Activated effector memory CD4-positive, alpha-beta T cell treated with Interleukin-2 at 50 U/mL for 16 hours (primary cell): ENCODE data around the gene CHFR.
"Not testable (repeated sequence)": the region's sequence is repeated elsewhere in the genome, so short reads cannot be mapped to it uniquely, and the experiment has no call there.

Experiments used
- DNase-seq: peaks from one replicate; pipeline ENCODE4 v3.0.0-alpha.2; 2020

CHFR gene, protein sequence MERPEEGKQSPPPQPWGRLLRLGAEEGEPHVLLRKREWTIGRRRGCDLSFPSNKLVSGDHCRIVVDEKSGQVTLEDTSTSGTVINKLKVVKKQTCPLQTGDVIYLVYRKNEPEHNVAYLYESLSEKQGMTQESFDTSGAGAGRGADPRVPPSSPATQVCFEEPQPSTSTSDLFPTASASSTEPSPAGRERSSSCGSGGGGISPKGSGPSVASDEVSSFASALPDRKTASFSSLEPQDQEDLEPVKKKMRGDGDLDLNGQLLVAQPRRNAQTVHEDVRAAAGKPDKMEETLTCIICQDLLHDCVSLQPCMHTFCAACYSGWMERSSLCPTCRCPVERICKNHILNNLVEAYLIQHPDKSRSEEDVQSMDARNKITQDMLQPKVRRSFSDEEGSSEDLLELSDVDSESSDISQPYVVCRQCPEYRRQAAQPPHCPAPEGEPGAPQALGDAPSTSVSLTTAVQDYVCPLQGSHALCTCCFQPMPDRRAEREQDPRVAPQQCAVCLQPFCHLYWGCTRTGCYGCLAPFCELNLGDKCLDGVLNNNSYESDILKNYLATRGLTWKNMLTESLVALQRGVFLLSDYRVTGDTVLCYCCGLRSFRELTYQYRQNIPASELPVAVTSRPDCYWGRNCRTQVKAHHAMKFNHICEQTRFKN

DNA sequence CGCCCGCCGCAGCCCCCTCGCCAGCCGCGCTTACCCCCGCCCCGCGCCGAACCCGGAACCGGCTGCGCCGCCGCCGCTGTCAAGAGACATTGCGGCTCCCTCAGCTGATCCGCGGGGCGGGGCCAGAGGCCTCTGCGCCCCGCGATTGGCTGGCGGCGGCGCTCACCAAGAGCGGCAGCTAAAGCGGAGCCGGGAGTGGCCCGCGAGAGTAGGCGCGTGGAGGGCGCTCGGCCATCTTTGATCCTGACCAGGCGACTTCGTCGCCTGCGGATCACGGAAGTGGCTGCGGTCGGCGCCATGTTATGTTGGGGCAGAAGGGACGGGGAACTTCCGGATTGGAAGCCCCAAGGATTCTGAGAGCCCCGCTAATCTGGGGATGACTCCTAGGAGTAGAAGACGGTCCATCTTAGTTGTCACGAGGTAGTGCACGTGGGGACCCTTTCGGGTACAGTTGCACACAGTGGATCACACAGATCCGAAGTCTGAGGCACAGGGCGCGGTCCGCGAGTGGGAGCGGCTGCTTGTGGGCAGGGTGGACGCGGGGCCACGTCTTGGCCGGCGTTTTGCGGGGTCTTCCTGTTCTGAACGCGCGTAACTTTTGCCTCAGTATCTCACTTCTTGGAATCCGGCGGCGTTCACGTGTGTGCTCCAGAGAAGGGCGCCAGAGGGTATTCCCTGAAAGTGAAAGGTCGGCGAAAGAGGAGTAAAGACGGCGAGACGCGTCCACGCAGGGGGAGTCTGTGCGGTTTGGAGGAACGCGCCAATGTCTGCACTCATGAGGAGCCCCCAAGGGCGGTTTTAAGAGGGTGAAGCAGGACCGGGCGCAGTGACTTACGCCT, at the start of gene CHFR:
TSS of gene CHFR (minus strand) at position 93 of the 839 bp plus-strand sequence. CDS start 277 bp downstream, outside the sequence.
- DNase-seq: peak; percentile 93

DNA sequence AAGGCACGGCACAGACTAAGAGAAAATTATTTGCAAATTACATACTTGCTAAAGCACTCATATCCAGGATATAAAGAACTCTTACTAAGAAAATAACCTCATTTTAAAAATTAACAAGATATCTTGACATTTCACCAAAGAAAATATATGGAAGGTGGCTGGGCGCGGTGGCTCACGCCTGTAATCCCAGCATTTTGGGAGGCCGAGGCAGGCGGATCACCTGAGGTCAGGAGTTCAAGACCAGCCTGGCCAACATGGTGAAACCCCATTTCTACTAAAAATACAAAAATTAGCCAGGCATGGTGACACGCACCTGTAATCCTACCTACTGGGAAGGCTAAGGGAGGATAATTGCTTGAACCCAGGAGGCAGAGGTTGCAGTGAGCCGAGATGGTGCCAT, 49.5 kb upstream of the CHFR start:
- DNase-seq: not testable (repeated sequence)

DNA sequence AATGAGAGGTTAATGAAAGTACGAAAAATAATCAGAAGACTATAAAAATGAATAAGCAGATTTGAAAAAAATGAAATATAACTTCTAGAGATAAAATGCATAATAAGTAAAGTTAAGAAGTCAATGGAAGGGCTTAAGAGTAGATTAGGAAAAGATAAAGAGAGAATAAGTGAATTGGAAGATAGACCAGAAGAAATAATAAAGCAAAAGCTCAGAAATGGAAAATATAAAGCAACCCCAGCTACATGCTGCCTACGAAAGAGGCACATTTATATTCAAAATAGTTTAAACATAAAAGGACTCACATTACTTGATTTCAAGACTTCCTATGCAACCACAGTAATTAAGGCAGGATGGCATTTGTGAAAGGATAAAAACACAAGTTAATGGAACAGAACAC, 48.8 kb upstream of the CHFR start:
- no peak for DNase-seq

DNA sequence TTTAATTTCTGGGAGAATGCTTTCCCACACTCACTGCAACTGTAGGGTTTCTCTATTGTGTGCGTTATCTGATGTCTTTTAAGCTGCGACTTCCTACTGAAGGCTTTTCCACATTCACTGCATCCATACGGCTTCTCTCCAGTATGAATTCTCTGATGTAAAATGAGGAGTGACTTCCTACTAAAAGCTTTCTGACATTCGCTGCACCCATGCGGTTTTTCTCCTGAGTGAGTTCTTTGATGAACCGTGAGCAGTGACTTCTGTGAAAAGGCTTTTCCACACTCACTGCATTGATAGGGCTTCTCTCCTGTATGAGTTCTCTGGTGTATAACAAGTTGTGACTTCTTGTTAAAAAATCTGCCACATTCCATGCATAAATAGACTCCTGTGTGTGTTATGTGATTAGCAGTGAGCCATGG, 39.0 kb upstream of the CHFR start:
- no peak for DNase-seq

DNA sequence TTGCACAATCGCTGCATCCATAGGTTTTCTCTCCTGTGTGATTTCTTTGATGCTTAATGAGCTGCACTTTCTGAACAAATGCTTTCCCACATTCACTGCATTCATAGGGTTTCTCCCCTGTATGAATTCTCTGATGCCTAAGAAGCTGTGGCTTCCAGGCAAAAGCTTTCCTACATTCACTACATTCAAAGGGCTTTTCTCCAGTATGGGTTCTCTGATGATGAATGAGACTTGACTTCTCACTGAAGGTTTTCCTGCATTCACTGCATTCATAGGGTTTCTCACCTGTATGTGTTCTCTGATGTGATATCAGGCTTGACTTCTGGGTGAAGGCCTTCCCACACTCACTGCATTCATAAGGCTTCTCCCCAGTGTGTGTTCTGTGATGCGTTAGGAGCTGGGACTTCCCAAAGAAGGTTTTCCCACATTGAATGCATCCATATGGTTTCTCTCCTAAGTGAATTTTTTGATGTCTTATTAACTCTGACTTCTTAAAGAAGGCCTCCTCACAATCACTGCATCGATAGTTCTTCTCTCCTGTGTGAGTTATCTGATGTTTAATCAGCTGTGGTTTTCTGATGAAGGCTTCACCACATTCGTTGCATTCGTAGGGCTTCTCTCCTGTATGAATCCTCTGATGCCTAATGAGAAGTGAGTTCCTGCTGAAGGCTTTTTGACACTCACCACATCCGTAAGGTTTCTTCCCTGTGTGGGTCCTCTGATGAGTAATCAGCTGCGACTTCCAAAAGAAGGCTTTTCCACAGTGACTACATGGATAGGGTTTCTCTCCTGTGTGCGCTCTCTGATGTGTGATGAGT, 38.4 kb upstream of the CHFR start:
- DNase-seq: no peak

DNA sequence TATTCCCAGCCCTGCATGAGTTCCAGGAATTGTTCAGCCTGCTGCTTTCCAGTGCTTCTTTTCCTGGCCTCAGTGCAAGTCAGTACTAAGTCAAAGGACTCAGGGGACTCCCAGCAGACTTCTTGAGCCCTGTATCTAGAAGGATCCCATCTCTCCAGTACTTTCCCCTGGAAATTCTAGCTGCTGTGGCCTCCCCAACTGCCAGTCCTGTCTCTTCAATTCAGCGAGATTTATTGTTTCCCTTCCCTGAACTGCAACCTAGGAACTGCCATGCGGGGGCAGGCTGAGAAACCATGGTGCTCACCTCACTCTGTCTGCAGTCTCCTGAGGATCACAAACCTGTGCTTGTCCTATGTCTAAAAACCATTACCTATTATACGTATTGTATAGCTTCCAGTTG, 37.0 kb upstream of the CHFR start:
- DNase-seq: no peak

DNA sequence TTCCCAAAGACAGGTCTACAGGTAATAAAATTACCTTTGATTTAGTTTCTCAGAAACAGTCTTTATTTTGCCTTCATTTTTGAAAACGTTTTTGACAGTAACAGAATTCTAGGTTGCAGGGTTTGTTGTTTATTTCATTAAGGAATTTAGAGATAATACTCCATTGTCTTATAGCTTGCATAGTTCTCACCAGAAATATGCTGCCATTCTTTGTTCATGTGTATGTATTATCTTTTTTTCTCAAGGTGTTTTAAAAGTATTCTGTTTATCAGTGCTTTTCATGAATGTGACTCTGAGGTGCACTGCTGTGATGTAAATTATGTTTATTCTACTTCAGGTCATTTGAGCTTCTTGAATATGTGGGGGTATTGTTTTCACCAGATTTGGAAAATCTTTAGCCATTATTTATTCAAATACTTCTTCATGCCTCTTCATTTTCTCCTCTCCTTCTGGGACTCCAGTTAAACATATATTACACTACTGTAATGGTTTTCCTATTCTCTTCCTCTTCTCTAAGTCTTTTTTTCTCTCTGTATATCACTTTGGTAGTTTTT, 36.0 kb upstream of the CHFR start:
- no peak for DNase-seq

DNA sequence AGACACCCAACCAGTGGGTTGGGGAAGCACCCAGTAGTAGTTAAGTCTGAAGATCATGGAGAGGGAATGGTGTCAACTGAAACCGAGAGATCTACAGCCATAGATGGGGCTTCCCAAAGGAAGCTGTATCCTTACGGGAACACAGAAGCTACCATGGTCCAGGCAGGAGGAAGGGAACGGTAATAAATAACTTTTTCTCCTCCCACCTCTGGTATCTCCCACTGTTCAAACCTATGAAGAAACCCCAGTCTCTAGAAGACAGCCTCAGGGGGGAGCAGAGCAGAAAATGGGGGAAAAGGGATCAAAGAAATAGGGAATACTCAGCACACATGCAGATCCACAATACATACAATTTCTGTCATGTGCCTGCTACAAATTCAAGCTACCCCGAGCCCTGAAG, 35.3 kb upstream of the CHFR start:
- no peak for DNase-seq

DNA sequence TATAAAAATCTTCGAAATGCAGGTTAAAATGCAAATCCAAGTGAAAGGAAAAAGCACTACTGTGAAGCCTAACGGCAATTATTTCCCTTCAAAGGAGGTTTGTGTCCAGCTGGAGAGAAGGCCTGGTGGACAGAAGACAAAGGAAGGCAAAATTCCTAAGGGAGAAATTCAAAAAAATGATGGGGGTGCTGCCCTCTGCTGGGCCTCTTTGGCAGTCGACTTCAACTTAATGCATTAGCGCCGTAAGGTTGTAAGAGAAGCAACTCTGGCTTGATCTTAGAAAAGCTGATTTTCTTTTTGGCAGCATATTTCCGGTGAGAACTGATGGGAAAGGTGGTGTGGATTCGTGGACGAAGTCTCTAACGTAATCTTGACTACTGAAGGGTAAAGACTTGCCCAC, 34.3 kb upstream of the CHFR start:
- no peak for DNase-seq

DNA sequence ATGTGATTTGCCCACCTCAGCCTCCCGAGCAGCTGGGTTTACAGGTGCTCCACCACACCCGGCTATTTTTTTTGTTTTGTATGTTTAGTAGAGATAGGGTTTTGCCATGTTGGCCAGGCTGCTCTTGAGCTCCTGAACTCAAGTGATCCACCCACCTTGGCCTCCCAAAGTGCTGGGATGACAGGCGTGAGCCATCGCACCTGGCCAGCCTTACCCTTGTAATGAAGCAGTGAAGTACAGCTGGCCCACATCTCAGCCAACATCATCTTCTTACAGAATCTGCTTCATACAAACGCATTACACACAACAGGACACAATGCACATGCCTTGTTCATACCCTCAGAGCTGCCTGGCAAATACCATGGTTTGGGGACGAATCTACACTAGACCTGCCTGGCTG, 31.3 kb upstream of the CHFR start:
- no peak for DNase-seq

DNA sequence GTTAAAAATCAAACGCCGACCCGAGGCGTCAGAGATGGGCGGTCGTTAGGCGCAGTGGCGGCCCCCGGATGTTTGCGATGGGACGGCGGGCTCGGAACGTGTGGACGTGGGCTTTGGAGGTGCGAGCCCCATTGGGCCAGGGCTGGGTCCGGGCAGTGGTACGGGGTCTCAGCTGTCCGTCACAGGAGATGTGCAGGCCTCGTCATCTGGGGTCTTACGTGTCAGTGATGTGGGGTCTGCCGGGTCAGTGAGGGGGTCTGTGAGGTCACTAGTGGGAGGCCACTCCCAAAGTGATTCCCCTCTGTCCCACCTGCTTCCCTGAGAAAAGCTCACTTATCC, 21.6 kb upstream of the CHFR start:
- no peak for DNase-seq

DNA sequence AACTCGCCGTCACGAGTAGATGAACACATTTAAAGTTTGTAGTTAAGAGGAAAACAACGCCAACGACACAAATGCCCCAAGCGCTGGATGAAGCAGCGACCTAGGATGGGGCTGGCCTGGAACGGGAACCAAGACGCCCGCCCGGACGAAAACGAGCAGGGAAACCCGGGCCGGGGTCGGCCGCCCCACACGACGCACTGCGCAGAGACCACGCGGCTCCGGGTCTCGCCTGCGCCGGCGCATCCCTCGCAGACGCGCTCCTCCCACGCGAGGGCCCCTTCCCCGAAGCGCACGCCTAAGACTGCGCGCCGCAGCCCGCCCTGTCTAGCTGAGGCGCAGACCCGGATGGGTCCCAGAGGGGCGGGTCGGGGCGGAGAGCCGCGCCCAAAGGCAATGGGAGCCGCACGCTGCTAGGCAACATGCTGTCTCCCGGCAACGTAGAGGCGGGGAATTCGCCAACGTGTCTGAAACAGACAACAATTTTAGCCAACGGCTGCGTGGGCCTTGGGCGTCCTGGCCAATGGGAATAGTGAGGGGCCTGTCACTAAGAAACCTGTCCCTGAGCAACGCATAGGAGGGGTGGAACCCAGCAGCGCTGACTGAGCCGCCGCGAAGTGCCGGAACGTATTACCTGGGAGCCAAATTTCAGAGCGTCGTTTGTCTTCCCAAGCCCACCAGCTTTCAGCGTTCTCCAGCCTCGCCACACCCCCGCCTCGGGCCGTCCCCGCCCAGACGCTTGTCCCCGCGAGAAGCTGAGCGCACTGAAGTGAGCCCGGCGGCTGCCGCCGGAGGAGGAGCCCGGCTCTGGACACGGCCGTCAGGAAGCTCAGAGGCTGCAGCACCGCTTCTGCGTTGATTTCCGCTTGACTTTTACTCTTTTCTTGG, 21.0 kb upstream of the CHFR start:
- DNase-seq: peak; percentile 93

DNA sequence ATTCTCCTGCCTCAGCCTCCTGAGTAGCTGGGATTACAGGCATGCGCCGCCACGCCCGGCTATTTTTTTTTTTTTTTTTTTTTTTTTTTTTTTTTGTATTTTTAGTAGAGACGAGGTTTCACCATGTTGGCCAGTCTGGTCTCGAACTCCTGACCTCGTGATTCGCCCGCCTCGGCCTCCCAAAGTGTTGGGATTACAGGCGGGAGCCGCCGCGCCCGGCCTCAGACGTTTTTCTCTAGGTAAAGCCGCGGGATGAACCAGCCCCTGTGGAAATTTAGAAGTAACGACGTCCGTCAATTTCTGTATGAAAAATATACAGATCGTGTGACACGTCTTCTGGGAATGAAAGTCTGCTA, 20.4 kb upstream of the CHFR start:
- not testable (repeated sequence) for DNase-seq

DNA sequence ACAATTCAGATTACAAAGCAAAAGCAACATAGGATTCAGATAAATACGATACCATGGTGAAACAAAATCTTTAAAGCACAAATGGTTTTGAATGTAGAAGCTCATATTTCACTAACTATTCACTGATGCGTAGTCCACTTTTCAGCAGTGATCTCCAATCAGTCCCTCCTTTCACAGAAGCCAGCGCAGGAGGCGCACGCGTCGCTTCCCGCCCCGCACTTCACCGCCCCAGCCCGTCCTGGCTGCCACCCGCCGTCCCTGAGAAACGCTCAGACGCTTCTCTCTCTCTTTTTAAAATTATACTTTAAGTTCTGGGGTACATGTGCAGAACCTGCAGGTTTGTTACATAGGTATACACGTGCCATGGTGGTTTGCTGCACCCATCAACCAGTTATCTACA, 19.8 kb upstream of the CHFR start:
- DNase-seq: no peak

DNA sequence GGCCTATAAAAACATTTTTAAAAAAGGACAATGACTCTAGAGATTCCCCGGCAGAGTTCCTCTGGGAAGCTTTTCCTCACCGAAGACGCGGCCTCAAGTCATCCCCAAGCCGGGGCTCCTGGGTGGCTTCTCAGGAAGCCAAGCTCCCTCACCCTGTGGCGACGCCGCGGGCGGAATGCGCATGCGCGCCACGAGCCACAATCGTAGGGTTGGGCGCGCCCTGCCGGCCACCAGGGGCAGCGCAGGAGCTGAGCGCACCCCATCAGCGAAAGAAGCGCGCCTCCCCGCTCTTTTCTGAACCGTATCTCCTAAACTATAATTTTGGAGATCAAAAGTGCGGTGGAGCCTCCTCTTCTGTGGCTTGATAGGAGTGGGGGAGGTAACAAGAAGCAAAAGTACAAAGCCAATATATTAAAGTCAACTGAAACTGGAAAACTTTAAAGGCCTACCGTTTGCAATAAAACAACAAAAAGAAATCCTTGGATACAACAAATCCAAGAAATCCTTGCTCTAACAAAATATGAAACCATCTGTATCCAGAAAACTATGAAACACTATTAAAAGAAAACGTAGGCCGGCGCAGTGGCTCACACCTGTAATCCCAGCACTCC, 17.4 kb upstream of the CHFR start:
- DNase-seq: peak; percentile 82

DNA sequence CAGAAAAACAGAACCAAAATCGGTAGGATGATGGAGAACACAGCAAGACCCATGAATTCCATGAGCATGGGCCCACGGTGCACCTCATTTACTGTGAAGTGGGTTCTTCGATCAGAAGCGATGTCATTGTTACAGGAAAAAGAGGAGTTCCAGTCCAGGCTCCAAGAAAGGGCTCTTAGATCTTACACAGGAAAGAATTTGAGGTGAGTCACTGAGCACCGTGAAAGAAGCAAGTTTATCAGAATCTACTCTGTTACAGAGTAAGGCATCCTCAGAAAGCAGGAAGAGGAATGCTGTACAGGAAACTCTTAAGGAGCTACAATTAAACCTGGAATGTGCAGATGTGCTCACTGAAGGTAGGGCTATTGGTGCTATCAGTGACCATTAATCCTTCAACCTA, 11.6 kb upstream of the CHFR start:
- DNase-seq: no peak

DNA sequence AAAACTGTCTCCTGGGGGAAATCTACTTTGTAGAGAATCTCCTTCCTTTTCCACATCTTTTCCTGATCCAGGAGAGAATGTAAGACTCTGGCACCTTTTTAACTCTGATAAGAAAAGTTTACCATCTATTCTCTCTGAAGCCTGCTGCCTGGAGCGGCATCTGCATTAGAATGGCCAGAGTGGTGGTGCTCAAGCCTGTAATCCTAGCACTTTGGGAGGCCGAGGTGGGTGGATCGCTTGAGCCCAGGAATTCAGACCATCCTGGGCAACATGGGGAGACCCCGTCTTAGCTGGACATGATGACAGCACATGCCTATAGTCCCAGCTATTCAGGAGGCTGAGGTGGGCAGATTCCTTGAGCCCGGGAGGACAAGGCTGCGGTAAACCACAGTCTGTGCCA, 1.4 kb upstream of the CHFR start:
- no peak for DNase-seq

DNA sequence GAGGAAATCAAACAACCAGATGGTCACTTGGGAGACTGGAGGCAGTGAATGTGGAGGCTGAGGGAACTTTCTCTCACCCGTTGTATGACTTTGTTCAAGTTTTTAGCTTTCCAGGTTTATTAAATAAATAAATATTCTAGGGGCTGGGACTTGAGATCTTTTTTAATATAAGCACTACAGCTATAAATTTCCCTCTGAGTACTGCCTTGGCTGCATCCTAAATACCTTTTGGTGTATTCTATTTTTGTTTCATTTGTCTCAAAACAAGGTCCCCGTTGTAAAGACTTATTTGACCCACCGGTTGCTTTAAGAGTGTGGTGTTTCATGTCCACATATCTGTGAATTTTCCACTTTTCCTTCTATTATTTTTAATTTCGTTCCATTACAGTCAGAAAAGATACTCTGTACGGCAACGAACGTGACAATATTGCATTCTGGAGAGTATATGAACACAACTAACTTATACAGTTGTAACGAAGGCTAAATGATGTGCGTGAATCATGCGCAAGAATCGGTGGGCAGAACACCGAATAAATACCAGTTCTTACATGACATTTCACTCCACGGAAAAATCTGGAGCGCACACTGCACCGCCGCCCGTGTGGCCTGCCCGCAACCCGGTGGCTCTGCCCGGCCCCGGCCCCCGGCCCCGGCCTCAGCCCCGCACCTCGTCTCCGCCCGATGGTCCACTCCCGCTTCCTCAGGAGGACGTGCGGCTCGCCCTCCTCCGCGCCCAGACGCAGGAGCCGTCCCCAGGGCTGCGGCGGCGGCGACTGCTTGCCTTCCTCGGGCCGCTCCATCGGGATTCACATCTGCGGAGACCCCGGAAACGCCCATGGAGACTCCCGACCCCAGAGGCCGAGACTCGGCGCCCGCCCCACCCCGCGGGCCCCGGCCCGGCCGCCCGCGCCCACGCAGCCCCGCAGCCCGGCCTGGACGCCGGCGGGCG, 602 bp downstream of the CHFR start:
- DNase-seq: peak; percentile 6

DNA sequence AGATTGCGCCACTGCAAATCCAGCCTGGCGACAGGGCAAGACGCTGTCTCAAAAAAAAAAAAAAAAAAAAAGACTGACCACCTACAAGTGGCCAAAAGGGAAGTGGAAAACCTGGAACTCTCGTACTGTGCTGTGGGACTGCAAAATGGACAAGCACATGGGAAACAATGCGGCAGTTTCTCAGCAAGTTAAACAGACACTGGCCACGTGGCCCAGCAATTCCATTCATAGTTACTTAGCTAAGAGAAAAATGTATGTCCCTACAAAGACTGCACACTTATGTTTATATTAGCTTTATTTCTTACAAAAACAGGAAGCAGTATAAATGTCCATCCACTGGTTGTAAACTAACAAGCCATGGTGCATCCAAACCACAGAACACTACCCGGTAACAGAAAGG, 5.6 kb downstream of the CHFR start:
- no peak for DNase-seq

DNA sequence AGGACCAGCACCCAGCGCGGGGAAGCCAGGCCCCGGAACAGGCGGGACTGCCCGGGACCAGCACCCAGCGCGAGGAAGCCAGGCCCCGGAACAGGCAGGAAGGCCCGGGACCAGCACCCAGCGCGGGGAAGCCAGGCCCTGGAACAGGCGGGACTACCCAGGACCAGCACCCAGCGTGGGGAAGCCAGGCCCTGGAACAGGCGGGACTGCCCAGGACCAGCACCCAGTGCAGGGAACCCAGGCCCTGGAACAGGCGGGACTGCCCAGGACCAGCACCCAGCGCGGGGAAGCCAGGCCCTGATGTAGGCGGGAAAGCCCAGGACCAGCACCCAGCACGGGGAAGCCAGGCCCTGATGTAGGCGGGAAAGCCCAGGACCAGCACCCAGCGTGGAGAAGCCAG, 12.8 kb downstream of the CHFR start:
- not testable (repeated sequence) for DNase-seq
